HT-29 (cell line): Measurements from ENCODE around the gene PHEX. TPM values are rescaled to one million over a fixed set of nuclear protein-coding genes. Genes with fewer than 3 reads are reported as not detected.

Source experiments
- DNase-seq: peaks from one replicate; pipeline ENCODE4 v3.0.0-alpha.2; 2015; ENCODE audit warnings: low spot score
- total RNA-seq: library from RNA; depleted of rRNA; stranded (reverse); fragments of >200 nt; shearing (Covaris generic); gene quantifications from 2 replicates; pipeline ENCODE4 v1.2.3, GENCODE V29; 2014

Gene PHEX
- total RNA-seq, 1 experiment from 2014 or later, result 0.18 TPM

DNA sequence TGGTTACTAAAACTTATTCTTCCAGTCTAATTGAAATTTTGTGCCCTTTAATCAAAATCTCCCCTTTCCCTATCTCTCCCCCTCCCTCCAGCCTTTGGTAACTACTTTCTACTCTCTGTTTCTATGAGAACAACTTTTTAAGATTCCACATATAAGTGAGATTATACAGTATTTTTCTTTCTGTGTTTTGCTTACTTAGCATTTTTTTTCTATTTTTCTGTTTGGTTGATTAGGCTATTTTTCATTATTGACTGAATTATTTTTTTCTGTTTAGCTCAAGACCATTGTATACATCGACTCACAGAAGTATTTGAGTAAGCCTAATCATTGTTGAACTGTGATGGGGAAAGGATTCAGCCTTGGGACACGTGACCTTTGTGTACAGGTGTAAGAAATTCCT lies 116.4 kb downstream of the PHEX start:
- DNase-seq, result no peak

DNA sequence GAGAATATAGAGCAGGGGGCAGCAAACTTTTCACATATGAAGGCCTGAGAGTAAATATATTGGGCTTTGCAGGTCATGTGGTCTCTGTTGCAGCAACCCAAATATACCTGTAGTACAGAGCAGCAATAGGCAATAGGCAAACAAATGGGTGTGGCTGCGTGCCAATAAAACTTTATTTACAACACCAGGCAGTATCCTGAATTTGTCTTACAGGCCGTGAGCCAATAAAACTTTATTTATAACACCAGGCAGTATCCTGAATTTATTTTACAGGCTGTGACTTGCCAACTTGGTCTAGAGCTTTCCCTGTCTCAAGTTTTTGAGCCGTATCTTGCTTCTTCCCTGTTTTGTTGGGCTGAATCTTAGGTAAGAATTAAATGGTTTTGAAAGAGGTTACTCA lies 118.2 kb downstream of the PHEX start:
- no peak for DNase-seq

DNA sequence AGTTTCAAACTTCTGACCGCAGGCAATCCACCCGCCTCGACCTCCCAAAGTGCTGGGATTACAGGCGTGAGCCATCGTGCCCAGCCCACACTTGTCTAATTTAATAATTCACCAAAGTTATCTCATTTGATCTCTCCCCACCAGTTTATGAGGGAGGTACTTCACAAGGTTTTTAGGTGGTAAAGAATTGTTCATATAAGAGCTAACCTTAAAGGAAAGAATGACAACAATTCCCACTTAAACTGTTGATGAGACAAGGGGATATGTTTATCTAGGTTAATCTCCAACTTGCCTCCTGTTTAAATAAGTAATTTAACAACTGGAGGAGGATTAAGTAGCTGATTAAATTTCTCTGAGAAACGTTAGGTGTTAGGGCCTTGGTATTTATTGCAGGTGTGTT lies 123.0 kb downstream of the PHEX start:
- DNase-seq, result no peak

DNA sequence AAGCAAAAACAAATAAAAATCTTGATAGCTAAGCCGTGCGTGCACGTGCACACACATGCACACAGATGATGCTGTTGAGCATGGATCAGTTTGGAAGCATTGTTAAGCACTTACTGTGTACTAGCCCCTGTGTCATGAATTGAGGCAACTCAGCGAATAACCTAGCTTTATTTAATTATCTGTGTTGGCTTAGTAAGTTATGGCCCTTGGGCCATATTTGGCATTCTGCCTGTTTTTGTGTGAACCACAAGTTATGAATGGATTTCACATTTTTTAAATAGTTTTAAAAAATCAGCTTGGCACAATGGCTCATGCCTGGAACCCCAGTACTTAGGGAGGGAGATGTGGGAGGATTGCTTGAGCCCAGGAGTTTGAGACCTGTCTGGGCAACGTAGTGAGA lies 126.9 kb downstream of the PHEX start:
- DNase-seq, result no peak

DNA sequence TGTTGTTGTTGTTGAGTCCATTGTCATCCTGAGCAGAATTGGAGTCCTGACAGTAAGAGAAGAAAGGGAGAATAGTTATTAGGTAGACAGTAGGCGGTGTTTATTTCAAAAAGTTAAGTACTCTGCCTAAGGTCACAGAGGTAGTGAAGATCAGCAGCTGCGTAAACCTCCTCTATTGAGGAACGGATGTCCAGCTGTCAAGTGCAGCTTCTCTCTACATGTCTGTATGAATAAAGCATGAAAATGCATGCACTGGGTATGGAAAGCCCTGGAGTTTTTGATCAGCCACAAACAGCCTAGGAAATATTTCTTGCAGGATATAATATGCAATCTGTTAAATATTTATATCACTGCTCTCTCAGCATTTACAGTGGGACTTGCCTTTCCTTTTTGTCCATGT lies 131.2 kb downstream of the PHEX start:
- no peak for DNase-seq

DNA sequence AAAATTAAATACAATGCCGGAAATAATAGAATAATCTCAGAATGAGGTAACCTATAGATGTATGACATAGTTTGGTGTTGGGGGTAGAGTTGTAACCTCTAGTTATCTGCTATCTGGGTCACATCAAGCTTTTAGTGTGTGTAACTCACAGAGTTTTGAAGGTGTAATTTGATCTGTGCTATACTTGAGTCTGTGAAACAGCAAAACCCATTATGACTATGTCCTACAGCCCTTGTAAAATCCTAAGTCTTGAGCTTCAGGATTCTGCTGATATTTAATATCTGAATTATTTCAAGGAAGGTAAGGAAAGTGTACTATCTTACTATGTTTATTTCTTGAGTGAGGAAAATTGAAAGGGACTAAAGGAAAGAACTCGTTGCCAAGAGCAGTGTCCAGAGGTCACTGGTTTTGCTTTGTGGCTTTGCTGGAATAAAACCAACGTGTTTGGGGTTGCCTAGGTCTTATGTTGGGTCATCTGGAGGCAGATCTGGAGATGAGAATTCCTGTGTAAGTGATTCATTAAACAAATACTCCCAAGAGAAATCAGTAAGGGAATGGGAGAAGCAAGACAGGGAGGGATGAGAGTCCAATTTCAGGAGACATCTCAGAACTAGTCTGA lies 132.8 kb downstream of the PHEX start:
- DNase-seq, result no peak

DNA sequence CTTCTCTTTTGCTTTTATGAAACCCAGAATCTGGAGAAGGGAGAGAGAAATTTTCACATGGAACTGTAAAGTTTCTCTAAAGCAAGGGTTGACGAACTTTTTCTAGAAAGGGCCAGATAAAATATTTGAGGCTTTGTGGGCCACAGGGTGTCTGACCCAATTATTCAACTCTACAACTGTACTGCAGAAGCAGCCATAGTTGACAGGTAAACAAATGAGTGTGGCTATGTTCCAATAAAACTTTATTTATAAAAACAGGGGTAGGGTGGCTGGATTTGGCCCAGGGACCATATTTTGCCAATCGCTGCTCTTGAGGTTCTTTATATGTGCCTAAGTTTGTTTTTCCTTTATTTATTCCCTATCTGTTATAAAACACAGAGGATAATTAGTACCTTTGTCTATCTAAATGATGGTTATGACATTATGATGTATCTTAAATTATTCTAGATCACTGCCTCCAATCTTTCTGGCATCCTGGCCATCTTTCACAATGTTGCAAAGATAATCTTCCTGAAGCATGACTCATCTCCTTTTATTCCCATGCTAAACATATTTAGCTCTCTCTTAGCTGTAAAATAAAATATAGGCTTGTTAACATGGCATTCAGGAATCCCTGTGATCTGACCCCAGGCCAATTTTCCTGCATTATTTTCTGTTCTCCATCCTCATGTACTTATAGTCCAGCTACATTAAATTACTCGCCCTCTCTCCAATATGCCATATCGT lies 133.8 kb downstream of the PHEX start:
- DNase-seq, result no peak

DNA sequence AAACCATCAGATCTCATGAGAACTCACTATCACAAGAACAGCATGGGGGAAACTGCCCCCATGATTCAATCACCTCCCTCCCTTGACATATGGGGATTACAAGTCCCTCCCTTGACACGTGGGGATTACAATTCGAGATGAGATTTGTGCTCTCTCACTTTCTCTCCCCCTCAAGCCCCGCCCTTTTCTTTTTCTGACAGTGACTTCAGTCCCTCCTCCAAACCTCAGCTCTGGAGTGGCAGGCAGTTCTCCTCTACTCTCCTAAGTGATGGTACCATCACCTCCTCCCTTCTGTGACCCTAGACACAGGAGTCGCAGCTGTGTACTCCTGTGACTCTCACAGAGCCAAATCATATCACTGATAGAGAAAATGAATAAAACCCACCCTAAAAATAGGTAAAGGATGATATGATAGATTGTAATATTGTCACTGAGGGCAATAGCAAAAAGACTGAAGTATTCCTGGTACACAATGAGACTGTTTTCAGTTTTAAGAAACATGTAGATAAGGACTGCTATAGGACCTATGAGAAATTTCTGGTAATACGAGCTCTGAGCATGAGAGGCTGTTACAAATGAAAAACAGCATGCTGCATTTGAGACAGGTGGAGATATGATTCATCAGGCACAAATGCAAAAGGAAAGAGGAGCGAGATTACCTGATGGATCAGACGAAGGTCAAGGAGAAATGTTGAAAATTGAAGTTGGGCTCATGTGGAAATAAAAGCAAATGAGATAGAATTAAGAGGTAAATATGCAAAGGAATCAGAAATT lies 139.3 kb downstream of the PHEX start:
- DNase-seq, result no peak

DNA sequence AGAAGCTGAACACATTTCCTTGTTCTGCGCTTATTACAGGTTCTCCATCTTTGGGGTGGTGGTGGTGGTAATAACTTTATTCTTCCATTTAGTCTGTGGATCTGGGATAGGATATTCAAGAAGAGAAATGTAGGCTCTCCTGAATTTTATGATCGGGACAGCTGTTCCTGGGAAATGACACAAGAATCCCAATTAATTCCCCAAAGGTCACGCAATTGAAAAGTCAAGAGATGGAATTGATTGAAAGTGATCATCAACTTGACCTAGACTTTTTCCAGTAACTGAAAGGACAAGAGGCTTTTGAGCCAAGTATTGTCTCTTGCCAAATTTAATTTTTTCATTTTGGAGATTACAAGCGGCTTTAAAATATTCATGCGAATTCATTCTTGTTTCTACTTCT lies 141.8 kb downstream of the PHEX start:
- no peak for DNase-seq

DNA sequence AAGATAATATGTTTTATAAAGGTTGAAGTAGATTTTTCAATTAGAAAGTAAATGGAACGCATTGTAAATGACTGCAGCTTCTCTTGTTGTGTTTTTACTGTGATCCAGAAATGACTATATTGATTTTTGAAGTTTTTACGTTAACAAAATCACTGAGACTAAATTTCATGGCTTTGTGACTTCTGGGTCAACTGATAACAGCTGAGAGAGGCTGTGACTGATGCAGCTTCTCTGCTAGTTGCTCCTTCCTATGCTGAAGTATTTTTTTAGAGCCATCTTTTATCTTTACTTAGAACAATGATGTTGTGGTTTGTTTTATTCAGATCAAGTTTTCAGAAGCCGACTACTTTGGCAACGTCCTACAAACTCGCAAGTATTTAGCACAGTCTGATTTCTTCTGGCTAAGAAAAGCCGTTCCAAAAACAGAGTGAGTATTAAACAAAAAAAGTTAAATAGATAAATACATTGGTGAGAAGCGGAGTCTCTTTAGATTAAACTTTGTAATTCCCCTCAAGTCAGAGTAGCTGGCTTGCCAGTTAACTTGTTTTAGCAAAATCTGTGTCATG lies 145.9 kb downstream of the PHEX start:
- DNase-seq, result no peak

DNA sequence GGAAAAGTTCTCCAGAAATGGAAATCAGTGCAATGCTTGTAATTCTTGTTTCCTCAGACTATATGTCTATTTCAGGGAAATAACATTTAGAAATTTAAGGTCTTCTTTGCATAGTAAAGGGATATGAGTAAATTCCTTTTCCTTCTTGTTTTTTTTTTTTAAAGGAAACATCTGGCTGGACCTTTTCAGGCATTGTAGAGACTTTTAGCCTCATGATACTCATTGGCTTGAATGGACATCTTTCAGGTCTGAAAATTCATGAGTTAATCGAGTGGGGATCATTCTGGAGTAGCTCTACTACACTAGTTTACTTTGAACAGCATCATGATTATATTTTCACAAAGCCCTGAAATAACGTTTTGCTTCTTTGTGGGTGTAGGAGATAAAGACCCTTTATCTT lies 152.0 kb downstream of the PHEX start:
- no peak for DNase-seq

DNA sequence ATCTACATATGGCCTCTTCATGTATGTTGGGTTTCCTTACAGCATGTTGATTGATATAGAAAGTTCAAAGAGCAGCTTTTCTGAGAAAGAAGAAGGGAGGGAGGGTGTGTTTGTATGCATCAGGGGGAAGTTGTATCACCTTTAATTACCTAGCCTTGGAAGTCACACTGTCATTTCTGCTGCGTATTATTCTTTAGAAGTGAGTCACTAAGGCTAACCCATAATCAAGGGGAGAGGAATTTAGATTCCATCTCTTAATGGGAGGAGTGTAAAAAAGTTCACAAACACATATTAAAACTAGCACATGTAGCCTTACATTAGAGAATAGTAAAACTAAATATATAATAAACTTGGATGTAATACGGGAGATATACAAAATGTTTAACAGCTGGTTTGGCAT lies 154.0 kb downstream of the PHEX start:
- no peak for DNase-seq

DNA sequence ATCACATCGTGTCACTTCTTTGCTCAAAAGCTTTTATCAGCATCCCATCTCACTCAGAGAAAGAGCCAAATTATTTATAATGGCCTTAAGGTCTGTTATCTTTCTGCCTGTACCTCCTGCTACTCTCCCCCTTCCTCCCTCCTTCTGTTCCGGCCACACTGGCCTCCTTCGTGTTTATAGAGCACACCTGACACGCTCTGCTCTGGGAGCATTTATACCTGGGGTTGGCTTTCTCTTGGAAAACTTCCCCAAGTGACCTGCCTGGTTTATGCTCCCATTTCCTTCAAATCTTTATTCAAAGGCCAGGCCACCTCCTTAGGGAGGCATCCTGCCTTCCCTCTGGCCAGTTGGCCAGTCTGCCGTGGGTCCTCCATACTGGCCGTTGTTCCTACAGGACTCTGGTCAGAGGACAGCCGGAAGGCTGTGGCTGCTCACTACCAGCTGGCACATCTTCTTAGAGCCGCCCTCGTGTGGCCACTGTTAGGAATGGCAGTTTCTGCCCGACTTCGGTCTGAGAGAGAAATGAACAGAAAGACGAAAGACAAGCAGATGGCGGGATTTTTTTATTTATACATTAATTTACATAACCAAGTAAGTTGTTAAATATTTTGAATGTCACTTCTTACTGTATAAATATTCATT lies 160.4 kb downstream of the PHEX start:
- peak; percentile 82 for DNase-seq

DNA sequence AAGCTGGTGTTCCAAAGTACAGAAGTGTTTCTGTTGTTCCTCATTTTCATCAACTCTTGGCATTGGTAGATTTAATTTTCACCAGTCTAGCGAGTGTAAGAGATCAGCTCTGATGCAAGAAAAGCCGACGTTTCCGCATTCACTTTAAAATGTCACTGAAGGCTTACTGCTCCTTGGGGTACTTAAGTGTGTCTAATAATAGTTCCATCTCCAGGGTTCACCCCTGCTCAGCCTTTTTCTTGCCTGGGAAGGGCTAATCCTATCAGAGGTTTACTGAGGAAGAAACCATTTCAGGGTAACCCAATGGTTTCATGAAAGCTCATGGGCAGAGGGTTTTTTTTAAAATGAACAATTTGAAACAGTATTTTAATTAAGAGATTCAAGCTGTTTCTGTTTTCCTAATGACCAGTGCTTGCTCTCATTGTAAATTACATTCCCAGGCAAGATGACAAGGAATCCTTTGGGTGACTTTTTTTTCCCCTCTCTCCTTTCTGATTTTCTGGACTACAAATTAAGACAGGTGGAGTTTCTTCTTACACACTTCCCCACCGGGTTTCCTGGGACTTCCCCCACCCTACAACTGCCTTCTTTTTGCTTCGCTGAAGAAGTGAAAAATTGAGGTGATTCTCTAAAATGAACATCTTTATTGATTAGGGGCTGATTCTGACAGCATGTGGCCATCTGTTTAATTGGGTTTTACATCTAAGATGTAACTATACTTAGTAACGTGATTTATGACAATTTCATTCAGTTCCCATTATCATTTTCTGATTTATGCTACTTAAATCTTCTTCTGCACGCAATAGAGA lies 161.9 kb downstream of the PHEX start:
- no peak for DNase-seq

DNA sequence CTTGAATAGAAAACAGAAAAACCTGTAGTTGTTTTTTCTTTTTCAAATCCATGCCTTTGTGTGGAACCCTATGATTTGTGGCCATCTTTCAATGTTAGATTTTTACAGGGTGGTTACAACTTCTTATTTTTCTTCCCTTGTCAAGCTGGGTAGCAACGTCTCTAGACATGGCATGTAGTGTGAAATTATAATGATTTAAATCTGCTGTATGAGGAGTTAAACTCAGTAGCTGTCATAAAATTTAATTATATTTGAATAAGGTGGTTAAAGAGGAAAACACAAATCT lies 162.5 kb downstream of the PHEX start:
- DNase-seq, result no peak

DNA sequence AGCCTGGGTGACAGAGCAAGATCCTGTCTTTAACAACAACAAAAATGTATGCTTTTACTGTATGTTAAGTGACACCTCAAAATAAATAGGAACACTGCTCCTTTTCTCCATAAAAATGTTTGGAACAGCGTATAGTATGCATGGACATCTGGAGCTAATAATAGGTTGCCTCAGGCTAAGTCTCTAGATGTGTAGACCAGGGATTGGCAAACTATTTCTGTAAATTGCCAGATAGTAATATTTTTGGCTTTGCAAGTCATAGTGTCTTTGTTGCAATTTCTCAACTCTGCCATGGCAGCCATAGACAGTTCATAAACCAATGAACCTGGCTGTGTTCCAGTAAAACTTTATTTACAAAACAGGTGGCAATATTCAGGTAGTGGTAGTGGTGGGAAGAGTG lies 164.0 kb downstream of the PHEX start:
- DNase-seq, result no peak

DNA sequence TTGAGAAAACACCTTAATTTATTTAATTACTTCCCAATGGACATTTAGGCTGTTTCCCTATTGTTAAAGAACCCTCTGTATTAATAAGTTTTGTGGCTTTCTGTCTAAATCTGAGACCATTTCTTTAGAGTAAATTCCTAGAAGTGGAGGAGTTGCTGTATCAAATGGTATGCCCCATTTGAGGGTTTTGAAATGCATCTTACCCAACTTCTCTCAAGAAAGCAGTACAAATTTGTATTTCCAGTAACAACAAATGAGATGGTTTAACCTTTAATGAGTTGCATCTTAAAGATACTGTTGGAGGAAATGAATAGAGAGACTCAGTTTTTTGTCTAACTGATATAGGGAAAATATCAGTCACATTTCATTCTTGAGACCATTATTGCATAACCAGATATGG lies 170.1 kb downstream of the PHEX start:
- DNase-seq, result no peak

DNA sequence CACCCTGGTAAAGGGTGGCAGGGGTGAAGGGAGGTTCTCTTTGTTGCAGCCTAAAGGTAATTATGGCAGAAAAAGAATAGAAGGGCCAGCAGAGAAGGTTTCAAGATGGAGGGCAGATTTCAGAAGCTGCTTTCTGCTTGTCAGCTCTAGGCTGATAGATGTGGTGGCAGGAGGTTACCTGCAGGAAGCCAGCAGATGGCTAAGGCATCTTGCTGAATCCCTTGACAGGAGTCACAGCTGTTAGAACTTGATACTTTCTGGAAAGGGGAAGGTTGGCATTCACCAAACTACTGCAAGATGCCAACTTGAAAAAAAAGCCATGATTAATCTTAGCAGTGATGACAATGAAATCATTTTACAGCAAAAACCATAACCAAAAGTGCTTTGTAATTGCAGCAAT lies 171.1 kb downstream of the PHEX start:
- no peak for DNase-seq

DNA sequence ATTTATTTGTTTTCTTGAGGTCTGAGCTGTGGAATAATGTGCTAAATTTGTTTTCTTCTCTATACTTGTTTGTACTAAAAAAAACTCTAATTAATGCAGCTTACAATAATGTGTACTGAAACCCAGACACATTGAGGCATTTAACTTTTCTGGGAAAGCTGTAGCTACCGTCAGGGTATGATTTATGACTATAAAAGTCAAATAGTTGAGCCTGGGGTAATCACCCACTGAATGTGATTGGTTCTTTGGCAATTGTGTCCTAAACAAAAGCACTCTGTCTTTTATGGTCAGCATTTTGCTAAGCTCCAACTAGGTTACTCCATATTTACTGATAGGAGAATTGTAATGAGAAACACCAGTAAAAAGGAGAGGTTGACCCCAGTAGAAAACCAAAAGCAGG lies 174.7 kb downstream of the PHEX start:
- DNase-seq, result no peak

DNA sequence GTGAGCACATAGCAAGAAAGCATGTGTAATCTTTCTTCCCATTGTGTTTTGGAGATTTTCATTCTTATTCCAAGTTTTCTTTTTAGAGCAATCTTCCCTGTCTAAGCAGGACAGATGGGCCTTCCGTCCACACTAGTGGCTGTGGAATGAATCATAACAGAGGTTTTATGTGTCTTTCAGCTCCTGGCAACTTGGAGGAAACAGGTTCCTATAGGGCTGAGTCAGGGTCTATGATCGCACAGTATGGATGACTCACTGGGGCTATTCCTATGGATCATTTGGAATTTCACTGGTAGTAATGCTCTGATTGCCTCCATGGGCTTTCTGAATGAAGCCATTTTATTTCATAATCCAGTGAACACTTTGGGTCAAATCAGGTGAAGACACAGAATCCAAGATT lies 188.8 kb downstream of the PHEX start:
- DNase-seq, result peak; percentile 42

DNA sequence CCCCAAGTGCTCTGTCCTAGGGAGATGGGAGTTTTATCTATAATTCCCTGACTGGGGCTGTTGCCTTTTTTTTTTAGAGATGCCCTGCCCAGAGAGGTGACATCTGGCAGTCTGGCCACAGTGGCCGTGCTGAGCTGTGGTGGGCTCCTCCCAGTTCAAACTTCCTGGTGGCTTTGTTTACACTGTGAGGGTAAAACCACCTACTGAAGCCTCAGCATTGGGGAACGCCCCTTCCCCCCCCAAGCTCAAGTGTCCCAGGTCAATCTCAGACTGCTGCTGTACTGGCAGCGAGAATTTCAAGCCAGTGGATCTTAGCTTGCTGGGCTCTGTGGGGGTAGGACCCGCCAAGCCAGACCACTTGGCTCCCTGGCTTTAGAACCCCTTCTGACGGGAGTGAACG lies 202.3 kb downstream of the PHEX start:
- peak; percentile 17 for DNase-seq

DNA sequence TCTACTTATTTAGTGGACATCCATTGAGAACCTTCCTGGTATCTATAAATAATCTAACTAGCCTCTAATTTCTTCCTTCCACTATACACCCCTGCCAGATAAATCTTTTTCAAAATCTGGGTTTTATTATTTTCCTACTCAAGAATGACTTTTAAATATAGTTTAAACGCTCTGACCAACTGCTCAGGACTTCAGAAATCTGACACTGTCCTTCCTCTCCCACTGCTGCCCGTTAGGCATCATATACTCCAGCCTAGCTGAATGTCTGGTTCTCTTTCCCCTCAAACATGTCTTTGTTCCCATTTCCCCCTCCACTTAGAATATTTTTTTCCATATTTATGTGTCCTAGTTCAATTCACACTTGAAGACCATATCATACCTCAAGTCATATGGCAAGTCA lies 205.4 kb downstream of the PHEX start:
- DNase-seq, result no peak
